Kidney epithelial cell (primary cell): Measurements from ENCODE around the gene SPART. TPM values are rescaled to one million over a fixed set of nuclear protein-coding genes. Genes with fewer than 3 reads are reported as not detected.

Source experiments
- DNase-seq: peaks from one replicate; pipeline ENCODE4 v3.0.0-alpha.2; 2010; ENCODE audit warnings: low read depth
- H3K27me3 ChIP-seq: 2 replicates; pipeline ENCODE4 v1.6.0; 2011; ENCODE audit warnings: low read length; ENCODE audit not compliant: control insufficient read depth, insufficient read depth
- H3K36me3 ChIP-seq: 2 replicates; pipeline ENCODE4 v1.5.1; 2011; ENCODE audit warnings: low read length; ENCODE audit not compliant: control insufficient read depth, insufficient read depth
- H3K4me3 ChIP-seq: 2 replicates; pipeline ENCODE4 v1.5.1; 2011; ENCODE audit warnings: low read depth, mild to moderate bottlenecking, control low read depth, low read length
- CTCF ChIP-seq: IDR thresholded peaks from 2 replicates; pipeline ENCODE4 v1.5.1; 2011; ENCODE audit warnings: mild to moderate bottlenecking, moderate library complexity, low read length, control low read depth, inconsistent platforms; ENCODE audit not compliant: insufficient read depth, poor library complexity, severe bottlenecking
- total RNA-seq: library from RNA; depleted of rRNA; stranded (reverse); fragments of >200 nt; gene quantifications from 2 replicates; pipeline ENCODE4 v1.2.3, GENCODE V29; 2015

SPART gene
- total RNA-seq, 1 donor from 2014 or later = 51.0 TPM

GRCh38 chr13:36347531-36348210 is 1.5 kb upstream of the SPART start:
- DNase-seq = no peak
- Histone ChIP-seq H3K4me3 (no peak overlapping the region), H3K27me3 (no peaks in the 10 kb centered on the region), H3K36me3 (no peaks in the 10 kb centered on the region)
- TF ChIP-seq CTCF = no peak

- DNase-seq = peak; percentile 38
- H3K27me3 ChIP-seq = no peaks in the 10 kb centered on the region
Measured at GRCh38 chr13:36345438-36346221, 564 bp downstream of the SPART start.

GRCh38 chr13:36344886-36345437 is 1.2 kb downstream of the SPART start:
- H3K4me3 ChIP-seq = peak overlapping the region; percentile 80
- DNase-seq = no peak
- H3K27me3 ChIP-seq = no peaks in the 10 kb centered on the region
- no peak for TF ChIP-seq CTCF
- H3K36me3 ChIP-seq = no peaks in the 10 kb centered on the region

More at GRCh38 chr13:36345438-36346221, 564 bp downstream of the SPART start:
- TF ChIP-seq CTCF = no peak
- H3K4me3 ChIP-seq = peak overlapping the region; percentile 80
- H3K36me3 ChIP-seq = no peaks in the 10 kb centered on the region

GRCh38 chr13:36344173-36344572 is 2.0 kb downstream of the SPART start:
- DNase-seq = no peak
- H3K4me3 ChIP-seq = no peak overlapping the region
- H3K27me3 ChIP-seq = no peaks in the 10 kb centered on the region
- no peak for TF ChIP-seq CTCF
- H3K36me3 ChIP-seq = no peaks in the 10 kb centered on the region

- DNase-seq = no peak
- Histone ChIP-seq H3K4me3 (no peak overlapping the region), H3K36me3 (no peaks in the 10 kb centered on the region), H3K27me3 (no peaks in the 10 kb centered on the region)
- no peak for TF ChIP-seq CTCF
Measured at GRCh38 chr13:36343766-36344165, 2.4 kb downstream of the SPART start.
